DND-41 (cell line): ENCODE measurements around the gene ZYG11A.

ENCODE experiments used
- CTCF ChIP-seq: IDR thresholded peaks from 2 replicates; pipeline ENCODE4 v1.5.1; 2012; ENCODE audit warnings: borderline replicate concordance, low read length, moderate library complexity, mild to moderate bottlenecking; ENCODE audit not compliant: poor library complexity, severe bottlenecking; ENCODE audit errors: extremely low read depth
- EZH2 ChIP-seq: IDR thresholded peaks from 3 replicates; pipeline ENCODE4 v1.6.1; 2012; ENCODE audit warnings: borderline replicate concordance, low read depth, mild to moderate bottlenecking, moderate library complexity, low read length, inconsistent platforms; ENCODE audit not compliant: severe bottlenecking

- TF ChIP-seq CTCF = no peak
- TF ChIP-seq EZH2 = no peak
Measured at GRCh38 chr1:52937433-52938182, 95.0 kb downstream of the ZYG11A start.
